GM12801 (cell line): ENCODE results near the gene CNGA1.

Source experiments
- CTCF ChIP-seq: IDR thresholded peaks from one replicate; pipeline ENCODE4 v1.5.1; 2011; ENCODE audit warnings: control low read depth; ENCODE audit not compliant: insufficient read length; ENCODE audit errors: extremely low read depth

Gene CNGA1

GRCh38 chr4:48016141-48017107 is at the start of gene CNGA1, which contains the start of gene NIPAL1:
Gene CNGA1, minus strand, starts transcription at chr4:48016681. Its CDS starts 63,992 bp downstream, at chr4:47952689.
Gene NIPAL1, plus strand, starts transcription at chr4:48016772. Its CDS starts 68 bp downstream, at chr4:48016840.
- no peak for TF ChIP-seq CTCF

- no peak for TF ChIP-seq CTCF
These were observed 49.1 kb upstream of the CNGA1 start for GRCh38 chr4:48065587-48066052.

- TF ChIP-seq CTCF = no peak
These were observed 47.9 kb upstream of the CNGA1 start for GRCh38 chr4:48064349-48064748.

GRCh38 chr4:48058617-48059530 is 42.4 kb upstream of the CNGA1 start:
- TF ChIP-seq CTCF = no peak

GRCh38 chr4:48051078-48051477 is 34.6 kb upstream of the CNGA1 start:
- no peak for TF ChIP-seq CTCF

- TF ChIP-seq CTCF = no peak
These were observed 33.0 kb upstream of the CNGA1 start for GRCh38 chr4:48049483-48049882.

GRCh38 chr4:48047896-48048295 is 31.4 kb upstream of the CNGA1 start:
- TF ChIP-seq CTCF = no peak
